K562 (cell line): Measurements from ENCODE around the gene NRSN2. TPM values are rescaled to one million over a fixed set of nuclear protein-coding genes. Genes with fewer than 3 reads are reported as not detected.

Source experiments
- ATAC-seq: fragments of 200-7000 bp; cut with Tn5 transposase; 3 replicates; pipeline ENCODE4 v1.9.1; 2020; ENCODE audit warnings: moderate library complexity
- BruUV-seq: library from RNA; stranded (reverse); fragments of 400-500 nt; replicated peaks from 2 replicates; lab custom pipeline; 2021; lab: Mats Ljungman, UMichigan
- CTCF ChIA-PET: fragments of 300-600 bp; formaldehyde crosslinking; extraction: SDS; loops from one replicate; lab custom pipeline; 2021; ENCODE audit warnings: low intra/inter-chr PET ratio; lab: Yijun Ruan, JAX
- POLR2A ChIA-PET: fragments of 300-600, 350-650 bp; sonication (Branson Sonifier 250); formaldehyde crosslinking; extraction: SDS; loops from one replicate; lab custom pipeline; 2021; ENCODE audit warnings: antibody characterized with exemption, inconsistent platforms; lab: Yijun Ruan, JAX
- DNase-seq, 4 experiments: peaks; one replicate each; pipeline versions ENCODE4 v3.0.0 to v3.0.0-alpha.2; 2011 to 2018; ENCODE audit warnings: low spot score in 3 of 4, mixed read lengths in 3 of 4; ENCODE audit errors: extremely low read depth in 1 of 4
- FAIRE-seq: peaks from 2 replicates; lab custom pipeline; 2011; peaks lifted over from hg19 to GRCh38; lab: Jason Lieb, UNC
- H2AFZ ChIP-seq: 2 replicates; pipeline ENCODE4 v1.6.0; 2011; ENCODE audit warnings: low read depth, low read length, control low read depth, inconsistent platforms
- H3K27ac ChIP-seq: fragments of 200-600 bp; 3 replicates; pipeline ENCODE4 v1.8.0; 2011; ENCODE audit warnings: low read depth, mild to moderate bottlenecking, control low read depth, inconsistent platforms, low read length, moderate library complexity, mixed read lengths; ENCODE audit errors: extremely low read depth
- H3K27me3 ChIP-seq, 2 experiments: fragments of 300-600 bp in 1 of 2; 2 replicates in 1 of 2; 3 replicates in 1 of 2; pipeline versions ENCODE4 v1.6.0 to v1.8.0; 2011; ENCODE audit warnings: inconsistent platforms in 2 of 2, low read length in 2 of 2, mild to moderate bottlenecking in 1 of 2, mixed read lengths in 1 of 2, moderate library complexity in 1 of 2; ENCODE audit not compliant: control insufficient read depth in 2 of 2, insufficient read depth in 2 of 2
- H3K36me3 ChIP-seq: fragments of 300-600 bp; 3 replicates; pipeline ENCODE4 v1.8.0; 2011; ENCODE audit warnings: mild to moderate bottlenecking, low read length, inconsistent platforms; ENCODE audit not compliant: control insufficient read depth, insufficient read depth
- H3K4me1 ChIP-seq, 2 experiments: fragments of 200-600 bp in 1 of 2; replicated peaks in 1 of 2; 2 replicates in 1 of 2; 3 replicates in 1 of 2; pipeline versions ENCODE4 v1.5.1 to v1.8.0; 2011; ENCODE audit warnings: inconsistent platforms in 2 of 2, low read length in 2 of 2, mild to moderate bottlenecking in 1 of 2, mixed read lengths in 1 of 2, moderate library complexity in 1 of 2; ENCODE audit not compliant: control insufficient read depth in 2 of 2, insufficient read depth in 2 of 2
- H3K4me2 ChIP-seq: 2 replicates; pipeline ENCODE4 v1.6.1; 2011; ENCODE audit warnings: low read length, control low read depth, inconsistent platforms, mixed read lengths; ENCODE audit not compliant: insufficient read depth
- H3K4me3 ChIP-seq: fragments of 200-600 bp; sonication (generic), shearing (Covaris generic); 2 replicates; pipeline ENCODE4 v1.5.1; 2016; ENCODE audit warnings: control low read depth, inconsistent platforms
- H3K79me2 ChIP-seq: fragments of 200-600 bp; 3 replicates; pipeline ENCODE4 v1.8.0; 2011; ENCODE audit warnings: low read length, inconsistent platforms; ENCODE audit not compliant: control insufficient read depth, insufficient read depth
- H3K9ac ChIP-seq, 2 experiments: 2 replicates each; pipeline versions ENCODE4 v1.6.0 to v1.6.1; 2011; ENCODE audit warnings: low read depth in 2 of 2, low read length in 2 of 2, control low read depth in 1 of 2, inconsistent platforms in 1 of 2, mild to moderate bottlenecking in 1 of 2, mixed read lengths in 1 of 2; ENCODE audit not compliant: insufficient read depth in 1 of 2
- H3K9me1 ChIP-seq: one replicate; pipeline ENCODE4 v1.6.0; 2011; ENCODE audit warnings: inconsistent platforms, mild to moderate bottlenecking, low read length, moderate library complexity; ENCODE audit not compliant: control insufficient read depth, insufficient read depth
- H3K9me3 ChIP-seq: replicated peaks from 2 replicates; pipeline ENCODE4 v1.5.1; 2011; ENCODE audit warnings: low read depth, low read length, inconsistent platforms; ENCODE audit not compliant: control insufficient read depth, insufficient read depth
- H4K20me1 ChIP-seq: replicated peaks from 2 replicates; pipeline ENCODE4 v1.6.1; 2011; ENCODE audit warnings: low read length, inconsistent platforms, mixed read lengths; ENCODE audit not compliant: control insufficient read depth, insufficient read depth
- ASH1L ChIP-seq: fragments of 450-650 bp; IDR thresholded peaks from 2 replicates; pipeline ENCODE4 v1.6.1; 2018; ENCODE audit warnings: borderline replicate concordance, mild to moderate bottlenecking, low read depth; ENCODE audit not compliant: partially characterized antibody
- ATF3 ChIP-seq, 2 experiments: fragments of 450-650 bp in 1 of 2; sonication (generic) in 1 of 2; formaldehyde crosslinking in 1 of 2; IDR thresholded peaks in 1 of 2; conservative IDR thresholded peaks in 1 of 2; 2 replicates each; pipeline versions ENCODE4 v1.6.1 to v1.8.1; 2016 to 2023; ENCODE audit warnings: mild to moderate bottlenecking in 2 of 2, moderate library complexity in 2 of 2, inconsistent platforms in 1 of 2, missing genetic modification reagents in 1 of 2
- BCL6 ChIP-seq: fragments of 250-450 bp; sonication (Bioruptor Pico); IDR thresholded peaks from 2 replicates; pipeline ENCODE4 v1.4.0; 2020
- EWSR1 ChIP-seq: fragments of 450-650 bp; IDR thresholded peaks from 2 replicates; pipeline ENCODE4 v1.6.1; 2018; ENCODE audit warnings: borderline replicate concordance, mild to moderate bottlenecking, low read depth, moderate library complexity; ENCODE audit not compliant: partially characterized antibody
- GABPA ChIP-seq: fragments of 200-800 bp; sonication (Bioruptor generic); conservative IDR thresholded peaks from 2 replicates; pipeline ENCODE4 v1.6.1; 2016; ENCODE audit warnings: low read depth, missing genetic modification characterization, missing compliant biosample characterization
- HCFC1 ChIP-seq: IDR thresholded peaks from 2 replicates; pipeline ENCODE4 v1.6.1; 2012; ENCODE audit warnings: low read depth, low read length, improper control_type of control experiment
- HNRNPL ChIP-seq: fragments of 200-400 bp; formaldehyde crosslinking; IDR thresholded peaks from 2 replicates; pipeline ENCODE4 v1.6.1; 2017; ENCODE audit warnings: low read depth, mild to moderate bottlenecking, low read length
- KAT7 ChIP-seq: sonication (generic); formaldehyde crosslinking; IDR thresholded peaks from 2 replicates; pipeline ENCODE4 v1.8.0; 2022; ENCODE audit warnings: missing genetic modification reagents, mild to moderate bottlenecking, borderline replicate concordance
- KDM2B ChIP-seq: fragments of 250-450 bp; sonication (Bioruptor Pico); IDR thresholded peaks from 2 replicates; pipeline ENCODE4 v1.8.0; 2021; ENCODE audit warnings: mild to moderate bottlenecking, moderate library complexity
- MED1 ChIP-seq: sonication (generic); formaldehyde crosslinking; IDR thresholded peaks from 2 replicates; pipeline ENCODE4 v1.8.1; 2023; ENCODE audit warnings: missing genetic modification reagents, borderline replicate concordance
- NFYB ChIP-seq: IDR thresholded peaks from 2 replicates; pipeline ENCODE4 v1.6.1; 2011; ENCODE audit warnings: mild to moderate bottlenecking, moderate library complexity; ENCODE audit not compliant: insufficient read length; ENCODE audit errors: extremely low read depth
- RBBP5 ChIP-seq: fragments of 200-600 bp; sonication (generic); IDR thresholded peaks from 2 replicates; pipeline ENCODE4 v1.6.1; 2012; ENCODE audit warnings: borderline replicate concordance, mild to moderate bottlenecking, low read length, control low read depth, inconsistent platforms; ENCODE audit not compliant: insufficient read depth, poor library complexity, severe bottlenecking
- ZBTB8A ChIP-seq: fragments of 450-650 bp; IDR thresholded peaks from 2 replicates; pipeline ENCODE4 v1.6.1; 2018; ENCODE audit warnings: mild to moderate bottlenecking, moderate library complexity; ENCODE audit not compliant: partially characterized antibody
- ZMIZ1 ChIP-seq, 2 experiments: fragments of 150-350 bp in 1 of 2; IDR thresholded peaks; 2 replicates each; pipeline ENCODE4 v1.6.1; 2012 to 2016; ENCODE audit warnings: low read depth in 2 of 2, low read length in 2 of 2, mild to moderate bottlenecking in 1 of 2, moderate library complexity in 1 of 2
- ZNF133 ChIP-seq: fragments of 250-450 bp; sonication (Bioruptor Pico); IDR thresholded peaks from 2 replicates; pipeline ENCODE4 v1.4.0; 2020; ENCODE audit warnings: mild to moderate bottlenecking
- ZNF134 ChIP-seq: fragments of 250-450 bp; sonication (Bioruptor Pico); conservative IDR thresholded peaks from 2 replicates; pipeline ENCODE4 v1.4.0; 2020
- ZNF41 ChIP-seq: fragments of 250-450 bp; sonication (Bioruptor Pico); conservative IDR thresholded peaks from 2 replicates; pipeline ENCODE4 v1.4.0; 2020; ENCODE audit warnings: mild to moderate bottlenecking
- whole genome bisulfite sequencing: fragments of 100-300 bp; shearing (Covaris generic); methylation state at CpG from one replicate; pipeline ENCODE4 v1.1.6; 2016; ENCODE audit warnings: low coverage, mixed read lengths; ENCODE audit not compliant: insufficient coverage; ENCODE audit errors: missing lambda C conversion rate; 5-methylcytosine and 5-hydroxymethylcytosine counted together
- in situ Hi-C: fragments of 300-500 bp; cut with MboI; formaldehyde crosslinking; loops from 4 replicates; pipeline ENCODE4 v1.15.0; 2018; ENCODE audit warnings: inconsistent platforms, mixed read lengths
- intact Hi-C: fragments of 100-400 bp; cut with micrococcal nuclease; formaldehyde crosslinking; loops from 2 replicates; pipeline ENCODE4 v1.14.2; 2022
- polyA plus RNA-seq, 8 experiments: library from polyadenylated mRNA; depleted of rRNA in 4 of 8; stranded (reverse) in 5 of 8; unstranded in 3 of 8; fragments of >200 nt; fragmentation: Nextera tagmentation in 2 of 8; fragmentation: Illumina TruSeq in 1 of 8; extraction: Ambion mirVana in 2 of 8; extraction: Trizol in 1 of 8; gene quantifications; 2 replicates each; pipeline versions ENCODE4 v1.2.1 to v1.2.3, GENCODE V29; 2011 to 2014; ENCODE audit warnings: inconsistent platforms in 1 of 8, missing spikeins in 1 of 8
- total RNA-seq, 7 experiments: library from RNA; depleted of rRNA in 6 of 7; stranded (reverse); fragments of >200 nt in 6 of 7; fragmentation: Illumina TruSeq in 2 of 7; extraction: Trizol in 2 of 7; gene quantifications; 2 replicates each; pipeline versions ENCODE4 v1.2.1 to v1.2.3, GENCODE V29; 2011 to 2021; ENCODE audit warnings: low replicate concordance in 1 of 7

Gene NRSN2
- total and polyA plus RNA-seq, 9 of the 15 experiments (the other 6 are each of a cell fraction or from before 2014, with no cell fraction given): 7.5 to 29.7 (median 11.1) TPM

- TF ChIP-seq ZMIZ1 (IDR thresholded peaks at IDR 0.05; ENCODE audit: low read depth in 2 of 2, low read length in 2 of 2): no peak
Measured at GRCh38 chr20:312067-312466, 34.8 kb upstream of the NRSN2 start (continued).

- Histone ChIP-seq H3K27ac (no peak overlapping the region), H3K4me3 (no peak overlapping the region), H3K9me3 (no peaks in the 10 kb centered on the region), H4K20me1 (no peaks in the 10 kb centered on the region), H3K27me3 (no peaks in the 10 kb centered on the region), H2AFZ (no peak overlapping the region), H3K9ac (no peak overlapping the region), H3K4me2 (no peak overlapping the region), H3K79me2 (no peaks in the 10 kb centered on the region), H3K4me1 (peaks cover 0 to 4% of the 10 kb centered on the region in 2 experiments; a peak in 2 of 5 replicates), H3K9me1 (no peaks in the 10 kb centered on the region), H3K36me3 (no peaks in the 10 kb centered on the region)
- intact Hi-C loops (no loop called here), in situ Hi-C loops (no loop called here)
- WGBS: 38% methylated on average over 1 of the region's 1 CpG
- no peak for ATAC-seq
- POLR2A ChIA-PET: interaction anchor here (2.4 kb wide), 1 partner anchor 14 kb away, joined by 9 read pairs; no protein-coding TSS in a partner anchor
- no peak for DNase-seq
- no TSS peak for BruUV-seq
- CTCF ChIA-PET: no interaction called here
- no peak for FAIRE-seq
- TF ChIP-seq MED1 (CRISPR knock-in tag): no peak
- no peak for TF ChIP-seq HNRNPL
- TF ChIP-seq KDM2B: no peak
- TF ChIP-seq BCL6 (CRISPR knock-in tag): no peak
- no peak for TF ChIP-seq EWSR1
- TF ChIP-seq ZNF41 (CRISPR knock-in tag): no peak
- TF ChIP-seq ZNF134 (CRISPR knock-in tag): no peak
- TF ChIP-seq RBBP5: no peak
- no peak for TF ChIP-seq ATF3 (IDR thresholded peaks at IDR 0.05)
- no peak for TF ChIP-seq ATF3 (CRISPR knock-in tag; conservative IDR thresholded peaks at IDR 0.05)
- TF ChIP-seq ZNF133 (CRISPR knock-in tag): no peak
- TF ChIP-seq ZBTB8A: no peak
- no peak for TF ChIP-seq KAT7 (CRISPR knock-in tag)
- TF ChIP-seq HCFC1: no peak
- no peak for TF ChIP-seq ASH1L
- TF ChIP-seq GABPA (tag): no peak
- TF ChIP-seq NFYB: no peak
Measured at GRCh38 chr20:312866-313265, 34.0 kb upstream of the NRSN2 start.
